ENCODE results near the gene LIPT1. TPM values are rescaled to one million over a fixed set of nuclear protein-coding genes. Genes with fewer than 3 reads are reported as not detected.
"Not testable (repeated sequence)": the region's sequence is repeated elsewhere in the genome, so short reads cannot be mapped to it uniquely, and the experiment has no call there.

LIPT1 gene
- total RNA-seq, 2 experiments from 2014 or later = 8.5 to 9.9 TPM

GRCh38 chr2:99184811-99185210 is 30.0 kb downstream of the LIPT1 start:
- Mint-ChIP-seq H3K9me3 (no peaks in the 10 kb centered on the region), H3K27ac (no peak overlapping the region), H3K27me3 (no peaks in the 10 kb centered on the region), H3K4me1 (peaks cover 34% of the 10 kb centered on the region), H3K36me3 (ENCODE audit: low read depth) (peaks cover 23% of the 10 kb centered on the region), H3K4me3 (no peak overlapping the region)
- CTCF ChIA-PET = interaction anchor here (1.0 to 1.4 kb wide), 2 partner anchors 153 to 1485 kb away, joined by 3 read pairs; partner anchors contain the start of gene EIF5B
- POLR2A ChIA-PET = no interaction called here
- no peak for DNase-seq

- peaks cover 38% of the 10 kb centered on the region for H3K36me3 Mint-ChIP-seq (ENCODE audit: low read depth)
- no peak overlapping the region for H3K27ac Mint-ChIP-seq
- POLR2A ChIA-PET = no interaction called here
- H3K9me3 Mint-ChIP-seq = no peaks in the 10 kb centered on the region
- H3K4me3 Mint-ChIP-seq = no peak overlapping the region
- CTCF ChIA-PET = no interaction called here
- peaks cover 22% of the 10 kb centered on the region for H3K4me1 Mint-ChIP-seq
- no peaks in the 10 kb centered on the region for H3K27me3 Mint-ChIP-seq
- no peak for DNase-seq
Observed at GRCh38 chr2:99187011-99187410, 32.2 kb downstream of the LIPT1 start.

GRCh38 chr2:99188357-99188756 is 33.6 kb downstream of the LIPT1 start:
- Mint-ChIP-seq H3K4me3 (no peak overlapping the region), H3K36me3 (ENCODE audit: low read depth) (peaks cover 49% of the 10 kb centered on the region), H3K9me3 (peaks cover 2% of the 10 kb centered on the region), H3K27ac (no peak overlapping the region), H3K4me1 (peaks cover 15% of the 10 kb centered on the region), H3K27me3 (no peaks in the 10 kb centered on the region)
- ChIA-PET CTCF (interaction anchor here (0.7 kb wide), 1 partner anchor 21 kb away, joined by 6 read pairs; no protein-coding TSS in a partner anchor), POLR2A (no interaction called here)
- no peak for DNase-seq

- ChIA-PET POLR2A (no interaction called here), CTCF (no interaction called here)
- Mint-ChIP-seq H3K9me3 (peaks cover 2% of the 10 kb centered on the region), H3K27ac (no peak overlapping the region), H3K27me3 (no peaks in the 10 kb centered on the region), H3K36me3 (ENCODE audit: low read depth) (peaks cover 57% of the 10 kb centered on the region), H3K4me3 (no peak overlapping the region), H3K4me1 (peaks cover 7% of the 10 kb centered on the region)
- DNase-seq = no peak
Observed at GRCh38 chr2:99190548-99190947, 35.8 kb downstream of the LIPT1 start.

- H3K4me3 Mint-ChIP-seq, CTCF ChIA-PET, DNase-seq, H3K4me1 Mint-ChIP-seq, H3K27ac Mint-ChIP-seq, H3K9me3 Mint-ChIP-seq, POLR2A ChIA-PET, H3K27me3 Mint-ChIP-seq: not testable (repeated sequence)
- peaks cover 55% of the 10 kb centered on the region for H3K36me3 Mint-ChIP-seq (ENCODE audit: low read depth)
Observed at GRCh38 chr2:99192364-99192763, 37.6 kb downstream of the LIPT1 start.

- no peak overlapping the region for H3K4me3 Mint-ChIP-seq
- CTCF ChIA-PET = no interaction called here
Observed at GRCh38 chr2:99198103-99198841, 43.5 kb downstream of the LIPT1 start.

GRCh38 chr2:99200076-99200800 is 45.5 kb downstream of the LIPT1 start:
- peaks cover 7% of the 10 kb centered on the region for H3K36me3 Mint-ChIP-seq (ENCODE audit: low read depth)
- H3K9me3 Mint-ChIP-seq = peaks cover 2% of the 10 kb centered on the region
- H3K27me3 Mint-ChIP-seq = no peaks in the 10 kb centered on the region
- DNase-seq = no peak
- H3K4me1 Mint-ChIP-seq = peaks cover 1% of the 10 kb centered on the region
- ChIA-PET CTCF (no interaction called here), POLR2A (no interaction called here)
- H3K27ac Mint-ChIP-seq = no peak overlapping the region
- H3K4me3 Mint-ChIP-seq = no peak overlapping the region

More at GRCh38 chr2:99198103-99198841, 43.5 kb downstream of the LIPT1 start:
- DNase-seq = no peak
- Mint-ChIP-seq H3K27ac (no peak overlapping the region), H3K9me3 (no peaks in the 10 kb centered on the region), H3K27me3 (no peaks in the 10 kb centered on the region), H3K4me1 (peaks cover 1% of the 10 kb centered on the region), H3K36me3 (ENCODE audit: low read depth) (peaks cover 11% of the 10 kb centered on the region)
- POLR2A ChIA-PET = no interaction called here

GRCh38 chr2:99201959-99202678 is 47.4 kb downstream of the LIPT1 start:
- Mint-ChIP-seq H3K27me3 (no peaks in the 10 kb centered on the region), H3K4me3 (no peak overlapping the region), H3K4me1 (peaks cover 1% of the 10 kb centered on the region), H3K36me3 (ENCODE audit: low read depth) (peaks cover 3% of the 10 kb centered on the region), H3K9me3 (peaks cover 5% of the 10 kb centered on the region), H3K27ac (no peak overlapping the region)
- ChIA-PET POLR2A (no interaction called here), CTCF (interaction anchor here (0.7 to 1.2 kb wide), 2 partner anchors 30 to 279 kb away, joined by 3 read pairs; no protein-coding TSS in a partner anchor)
- no peak for DNase-seq

GRCh38 chr2:99205491-99205890 is 50.7 kb downstream of the LIPT1 start:
- Mint-ChIP-seq H3K9me3 (peaks cover 7% of the 10 kb centered on the region), H3K36me3 (ENCODE audit: low read depth) (peaks cover 6% of the 10 kb centered on the region), H3K27me3 (no peaks in the 10 kb centered on the region), H3K4me1 (peaks cover 4% of the 10 kb centered on the region), H3K4me3 (no peak overlapping the region), H3K27ac (no peak overlapping the region)
- ChIA-PET CTCF (no interaction called here), POLR2A (no interaction called here)
- no peak for DNase-seq

Other genes starting within 250 kb of the LIPT1 start
- under 1 TPM; 0.19 to 0.22 TPM for gene CRACDL, start 218.7 kb upstream of the LIPT1 start, total RNA-seq
- gene C2orf15, start 13.3 kb upstream of the LIPT1 start, total RNA-seq = 1 to 10 TPM in 1 of 2 experiments, under 1 TPM in 1; 0.72 to 1.2 TPM
- 1 to 10 TPM; 6.6 to 8.1 TPM for gene TSGA10, start within 50 bp of the LIPT1 start, total RNA-seq
- gene MITD1, start 26.1 kb downstream of the LIPT1 start, total RNA-seq = 10 to 100 TPM; 59.2 to 68.0 TPM
- gene MRPL30, start 26.2 kb downstream of the LIPT1 start, total RNA-seq = 10 to 100 TPM; 22.6 to 23.9 TPM
- not detected for gene LYG2, start 100.7 kb downstream of the LIPT1 start, total RNA-seq
- 1 to 10 TPM; 1.3 to 1.6 TPM for gene LYG1, start 146.2 kb downstream of the LIPT1 start, total RNA-seq
- gene TXNDC9, start 181.4 kb downstream of the LIPT1 start, total RNA-seq = 10 to 100 TPM; 31.4 to 33.6 TPM
- gene EIF5B, start 182.4 kb downstream of the LIPT1 start, total RNA-seq = 10 to 100 TPM; 40.2 to 47.0 TPM

All from activated CD4-positive, alpha-beta T cell treated with anti-CD3 and anti-CD28 coated beads, Interleukin-2, amount 10 ng/mL, durations not matched to agents 7 days and 5 days (primary cell).